Caco-2 (cell line): ENCODE results near the gene BRSK1. TPM values are rescaled to one million over a fixed set of nuclear protein-coding genes. Genes with fewer than 3 reads are reported as not detected.

ENCODE experiments used
- BruUV-seq: library from RNA; stranded (reverse); fragments of 400-500 nt; replicated peaks from 2 replicates; lab custom pipeline; 2021; lab: Mats Ljungman, UMichigan
- CTCF ChIA-PET: fragments of 300-600 bp; sonication (Branson Sonifier 250); formaldehyde crosslinking; loops from one replicate; lab custom pipeline; 2022; ENCODE audit warnings: antibody characterized with exemption; lab: Charles Lee
- POLR2A ChIA-PET: fragments of 300-600 bp; sonication (Branson Sonifier 250); formaldehyde crosslinking; loops from one replicate; lab custom pipeline; 2022; ENCODE audit warnings: antibody characterized with exemption; lab: Charles Lee
- DNase-seq, 2 experiments: peaks; one replicate each; pipeline versions ENCODE4 v3.0.0 to v3.0.0-alpha.2; 2020 to 2022
- H3K27me3 ChIP-seq: replicated peaks from 2 replicates; pipeline ENCODE4 v1.6.0; 2011; ENCODE audit warnings: low read length; ENCODE audit not compliant: control insufficient read depth, insufficient read depth
- H3K36me3 ChIP-seq: 2 replicates; pipeline ENCODE4 v1.5.1; 2011; ENCODE audit warnings: low read length; ENCODE audit not compliant: control insufficient read depth, insufficient read depth
- H3K4me1 ChIP-seq: fragments of 250-450 bp; sonication (Bioruptor Pico); 2 replicates; pipeline ENCODE4 v1.5.1; 2020; ENCODE audit warnings: mild to moderate bottlenecking
- H3K4me3 ChIP-seq: 2 replicates; pipeline ENCODE4 v1.5.1; 2011; ENCODE audit warnings: low read depth, mild to moderate bottlenecking, control low read depth, low read length
- H3K9me3 ChIP-seq: fragments of 250-450 bp; sonication (Bioruptor Pico); 2 replicates; pipeline ENCODE4 v1.5.1; 2020; ENCODE audit warnings: mild to moderate bottlenecking, moderate library complexity
- H3K27ac Mint-ChIP-seq: one replicate; pipeline ENCODE4 v1.8.0; 2022; ENCODE audit warnings: mixed read lengths; ENCODE audit not compliant: unreplicated experiment
- H3K27me3 Mint-ChIP-seq: one replicate; pipeline ENCODE4 v1.8.0; 2022; ENCODE audit warnings: mixed read lengths; ENCODE audit not compliant: insufficient read depth, unreplicated experiment
- H3K36me3 Mint-ChIP-seq: one replicate; pipeline ENCODE4 v1.8.0; 2022; ENCODE audit warnings: mild to moderate bottlenecking, mixed read lengths; ENCODE audit not compliant: insufficient read depth, unreplicated experiment
- H3K4me1 Mint-ChIP-seq: one replicate; pipeline ENCODE4 v1.8.0; 2022; ENCODE audit warnings: low read depth, mixed read lengths; ENCODE audit not compliant: unreplicated experiment
- H3K4me3 Mint-ChIP-seq: one replicate; pipeline ENCODE4 v1.8.0; 2022; ENCODE audit warnings: mild to moderate bottlenecking, moderate library complexity, mixed read lengths; ENCODE audit not compliant: unreplicated experiment
- H3K9me3 Mint-ChIP-seq: one replicate; pipeline ENCODE4 v1.8.0; 2022; ENCODE audit warnings: mixed read lengths; ENCODE audit not compliant: unreplicated experiment
- CTCF ChIP-seq, 2 experiments: fragments of 200-600 bp in 1 of 2; IDR thresholded peaks; 1 replicate in 1 of 2; 2 replicates in 1 of 2; pipeline versions ENCODE4 v1.5.1 to v1.8.0; 2011 to 2022; ENCODE audit warnings: antibody characterized with exemption in 1 of 2, control low read depth in 1 of 2, inconsistent platforms in 1 of 2, low read depth in 1 of 2, low read length in 1 of 2, mild to moderate bottlenecking in 1 of 2, moderate library complexity in 1 of 2; ENCODE audit not compliant: insufficient read depth in 1 of 2, severe bottlenecking in 1 of 2, unreplicated experiment in 1 of 2
- intact Hi-C: fragments of 100-400 bp; cut with micrococcal nuclease; formaldehyde crosslinking; loops from one replicate; pipeline ENCODE4 v1.10.0; 2022; ENCODE audit not compliant: unreplicated experiment
- total RNA-seq: library from RNA; stranded (reverse); gene quantifications from 2 replicates; pipeline ENCODE4 v1.2.3, GENCODE V29; 2022

Gene BRSK1
- total RNA-seq, 1 experiment from 2014 or later = 28.6 TPM

- no peak for DNase-seq
- no peak overlapping the region for H3K4me3 Mint-ChIP-seq
- intact Hi-C loops = no loop called here
- no TSS peak for BruUV-seq
- ChIA-PET CTCF (no interaction called here), POLR2A (interaction anchor here (1.5 kb wide), 1 partner anchor 10 kb away, joined by 3 read pairs; the partner anchor contains the start of gene PPP6R1)
- no peaks in the 10 kb centered on the region for H3K27me3 ChIP-seq
- H3K36me3 Mint-ChIP-seq = peaks cover 31% of the 10 kb centered on the region
- peaks cover 12% of the 10 kb centered on the region for H3K9me3 Mint-ChIP-seq
- H3K4me1 ChIP-seq = peaks cover 9% of the 10 kb centered on the region; the same call in 1 of the 2 replicates
- peaks cover 5% of the 10 kb centered on the region; the same call in 1 of the 2 replicates for H3K9me3 ChIP-seq
- no peaks in the 10 kb centered on the region for H3K27me3 Mint-ChIP-seq
- no peak overlapping the region for H3K4me3 ChIP-seq
- peaks cover 8% of the 10 kb centered on the region for H3K4me1 Mint-ChIP-seq
- no peak for TF ChIP-seq CTCF (IDR thresholded peaks at IDR 0.05; ENCODE audit: insufficient read depth in 1 of 2, low read depth in 1 of 2, low read length in 1 of 2, severe bottlenecking in 1 of 2, unreplicated experiment in 1 of 2)
- no peak overlapping the region for H3K27ac Mint-ChIP-seq
- H3K36me3 ChIP-seq = no peaks in the 10 kb centered on the region; the same call in 1 of the 2 replicates
Observed at GRCh38 chr19:55269299-55269698, 14.5 kb upstream of the BRSK1 start.

- no peak for TF ChIP-seq CTCF (IDR thresholded peaks at IDR 0.05; ENCODE audit: insufficient read depth in 1 of 2, low read depth in 1 of 2, low read length in 1 of 2, severe bottlenecking in 1 of 2, unreplicated experiment in 1 of 2)
- Mint-ChIP-seq H3K4me1 (peaks cover 8% of the 10 kb centered on the region), H3K4me3 (no peak overlapping the region), H3K9me3 (peaks cover 12% of the 10 kb centered on the region), H3K27ac (no peak overlapping the region), H3K36me3 (peaks cover 30% of the 10 kb centered on the region), H3K27me3 (no peaks in the 10 kb centered on the region)
- DNase-seq = peak; percentile 71 to 73
- CTCF ChIA-PET = interaction anchor here (0.6 to 1.2 kb wide), 2 partner anchors 11 to 114 kb away, joined by 3 read pairs; partner anchors contain the start of gene PPP6R1
- no TSS peak for BruUV-seq
- H3K27me3 ChIP-seq = no peaks in the 10 kb centered on the region
- POLR2A ChIA-PET = interaction anchor here (1.0 to 1.5 kb wide), 2 partner anchors 10 to 11 kb away, joined by 3 to 7 read pairs; partner anchors contain the start of genes HSPBP1 and PPP6R1
- no peak overlapping the region for H3K4me3 ChIP-seq
- peaks cover 9% of the 10 kb centered on the region; the same call in 1 of the 2 replicates for H3K4me1 ChIP-seq
- no peaks in the 10 kb centered on the region; the same call in 1 of the 2 replicates for H3K36me3 ChIP-seq
- intact Hi-C loops = no loop called here
- H3K9me3 ChIP-seq = peaks cover 5% of the 10 kb centered on the region; the same call in 1 of the 2 replicates
Observed at GRCh38 chr19:55270172-55270942, 13.4 kb upstream of the BRSK1 start.

GRCh38 chr19:55272142-55272541, 11.7 kb upstream of the BRSK1 start:
- DNase-seq = no peak
- Mint-ChIP-seq H3K27me3 (no peaks in the 10 kb centered on the region), H3K4me3 (no peak overlapping the region), H3K27ac (no peak overlapping the region), H3K9me3 (no peaks in the 10 kb centered on the region), H3K4me1 (peaks cover 8% of the 10 kb centered on the region), H3K36me3 (peaks cover 30% of the 10 kb centered on the region)
- BruUV-seq = no TSS peak
- ChIA-PET CTCF (no interaction called here), POLR2A (no interaction called here)
- H3K4me3 ChIP-seq = no peak overlapping the region
- H3K9me3 ChIP-seq = no peaks in the 10 kb centered on the region
- H3K36me3 ChIP-seq = no peaks in the 10 kb centered on the region; the same call in 1 of the 2 replicates
- no peaks in the 10 kb centered on the region for H3K27me3 ChIP-seq
- intact Hi-C loops = no loop called here
- TF ChIP-seq CTCF (IDR thresholded peaks at IDR 0.05; ENCODE audit: insufficient read depth in 1 of 2, low read depth in 1 of 2, low read length in 1 of 2, severe bottlenecking in 1 of 2, unreplicated experiment in 1 of 2) = no peak
- peaks cover 9% of the 10 kb centered on the region; the same call in 1 of the 2 replicates for H3K4me1 ChIP-seq
